ENCODE results near the gene ANKRD22. TPM values are rescaled to one million over a fixed set of nuclear protein-coding genes. Genes with fewer than 3 reads are reported as not detected.

The ANKRD22 gene
- total RNA-seq, 1 donor from 2014 or later = not detected

DNA sequence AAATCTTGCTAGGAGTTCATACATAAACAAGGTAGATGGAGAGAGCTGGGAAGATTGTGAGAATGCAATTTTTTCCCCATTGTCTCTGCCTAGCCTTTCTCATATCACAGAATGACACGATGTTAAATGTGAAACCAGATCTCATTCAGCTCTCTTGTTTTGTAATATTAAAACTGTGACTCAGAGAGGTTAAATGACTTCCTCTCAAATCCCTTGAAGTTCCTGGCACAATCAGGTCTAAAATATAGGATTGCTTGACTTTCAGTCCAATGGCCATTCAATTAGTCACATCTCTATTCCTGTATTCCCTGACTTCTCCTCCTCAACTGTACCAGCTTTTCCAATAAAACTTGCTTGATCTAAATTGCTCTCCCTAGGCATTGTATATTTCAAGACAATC is 3.1 kb downstream of the ANKRD22 start:
- Mint-ChIP-seq H3K4me3 (ENCODE audit: unreplicated experiment) (no peak overlapping the region), H3K27me3 (ENCODE audit: unreplicated experiment) (no peaks in the 10 kb centered on the region), H3K9me3 (ENCODE audit: unreplicated experiment) (no peaks in the 10 kb centered on the region), H3K4me1 (ENCODE audit: low read depth, unreplicated experiment) (no peaks in the 10 kb centered on the region), H3K27ac (ENCODE audit: unreplicated experiment) (no peak overlapping the region), H3K36me3 (ENCODE audit: unreplicated experiment) (no peaks in the 10 kb centered on the region)
- TF ChIP-seq, protein P1, sequence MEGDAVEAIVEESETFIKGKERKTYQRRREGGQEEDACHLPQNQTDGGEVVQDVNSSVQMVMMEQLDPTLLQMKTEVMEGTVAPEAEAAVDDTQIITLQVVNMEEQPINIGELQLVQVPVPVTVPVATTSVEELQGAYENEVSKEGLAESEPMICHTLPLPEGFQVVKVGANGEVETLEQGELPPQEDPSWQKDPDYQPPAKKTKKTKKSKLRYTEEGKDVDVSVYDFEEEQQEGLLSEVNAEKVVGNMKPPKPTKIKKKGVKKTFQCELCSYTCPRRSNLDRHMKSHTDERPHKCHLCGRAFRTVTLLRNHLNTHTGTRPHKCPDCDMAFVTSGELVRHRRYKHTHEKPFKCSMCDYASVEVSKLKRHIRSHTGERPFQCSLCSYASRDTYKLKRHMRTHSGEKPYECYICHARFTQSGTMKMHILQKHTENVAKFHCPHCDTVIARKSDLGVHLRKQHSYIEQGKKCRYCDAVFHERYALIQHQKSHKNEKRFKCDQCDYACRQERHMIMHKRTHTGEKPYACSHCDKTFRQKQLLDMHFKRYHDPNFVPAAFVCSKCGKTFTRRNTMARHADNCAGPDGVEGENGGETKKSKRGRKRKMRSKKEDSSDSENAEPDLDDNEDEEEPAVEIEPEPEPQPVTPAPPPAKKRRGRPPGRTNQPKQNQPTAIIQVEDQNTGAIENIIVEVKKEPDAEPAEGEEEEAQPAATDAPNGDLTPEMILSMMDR (IDR thresholded peaks at IDR 0.05; ENCODE audit: partially characterized antibody, unreplicated experiment) = no peak
- DNase-seq = no peak

GRCh38 chr10:88843171-88843570 is 8.5 kb downstream of the ANKRD22 start:
- no peaks in the 10 kb centered on the region for H3K9me3 Mint-ChIP-seq (ENCODE audit: unreplicated experiment)
- H3K27me3 Mint-ChIP-seq (ENCODE audit: unreplicated experiment) = no peaks in the 10 kb centered on the region
- no peak overlapping the region for H3K4me3 Mint-ChIP-seq (ENCODE audit: unreplicated experiment)
- no peaks in the 10 kb centered on the region for H3K4me1 Mint-ChIP-seq (ENCODE audit: low read depth, unreplicated experiment)
- no peak overlapping the region for H3K27ac Mint-ChIP-seq (ENCODE audit: unreplicated experiment)
- DNase-seq = no peak
- TF ChIP-seq, protein P1 (IDR thresholded peaks at IDR 0.05; ENCODE audit: partially characterized antibody, unreplicated experiment) = no peak
- no peaks in the 10 kb centered on the region for H3K36me3 Mint-ChIP-seq (ENCODE audit: unreplicated experiment)

DNA sequence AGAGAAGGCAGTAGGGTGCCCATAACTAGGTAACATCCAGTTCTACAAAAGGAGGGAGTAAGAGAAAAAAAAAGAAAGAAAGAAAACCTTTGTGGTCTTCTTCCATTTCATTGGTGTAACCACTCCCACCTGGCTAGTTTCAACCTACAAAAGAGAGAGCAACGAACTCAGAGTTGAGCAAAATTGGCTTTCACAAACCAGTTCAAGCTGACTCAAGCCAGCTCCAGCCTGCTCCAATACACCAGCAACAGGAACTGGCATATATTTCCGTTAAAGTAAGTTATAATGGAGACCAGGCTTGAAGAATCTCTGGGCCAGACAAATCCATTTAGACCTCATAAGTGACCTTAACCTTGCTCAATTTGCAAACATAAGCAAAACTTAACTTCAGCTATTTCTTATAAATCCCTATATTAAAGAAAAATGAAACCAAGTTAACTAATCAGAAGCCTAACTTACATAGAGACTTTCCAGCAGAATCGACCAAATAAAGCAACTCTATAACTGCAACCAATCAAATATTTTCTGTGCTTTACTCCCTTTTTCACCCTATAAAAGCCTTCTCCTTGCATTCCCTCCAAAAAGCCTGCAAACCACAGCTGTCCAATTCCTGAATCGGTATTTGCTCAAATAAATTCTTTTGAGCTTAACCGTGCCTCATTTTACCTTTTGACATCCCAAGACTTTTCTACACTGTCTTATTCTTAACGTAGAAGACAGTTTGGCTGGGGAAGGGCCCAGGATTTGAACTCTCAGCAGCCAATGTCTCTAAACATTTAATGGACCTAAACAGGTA is 10.1 kb downstream of the ANKRD22 start:
- Mint-ChIP-seq H3K4me3 (ENCODE audit: unreplicated experiment) (no peak overlapping the region), H3K27ac (ENCODE audit: unreplicated experiment) (no peak overlapping the region), H3K4me1 (ENCODE audit: low read depth, unreplicated experiment) (no peaks in the 10 kb centered on the region), H3K9me3 (ENCODE audit: unreplicated experiment) (no peaks in the 10 kb centered on the region), H3K36me3 (ENCODE audit: unreplicated experiment) (no peaks in the 10 kb centered on the region), H3K27me3 (ENCODE audit: unreplicated experiment) (no peaks in the 10 kb centered on the region)
- no peak for DNase-seq
- TF ChIP-seq, protein P1 (IDR thresholded peaks at IDR 0.05; ENCODE audit: partially characterized antibody, unreplicated experiment) = no peak

- H3K27me3 Mint-ChIP-seq (ENCODE audit: unreplicated experiment) = no peaks in the 10 kb centered on the region
- no peaks in the 10 kb centered on the region for H3K9me3 Mint-ChIP-seq (ENCODE audit: unreplicated experiment)
- H3K4me3 Mint-ChIP-seq (ENCODE audit: unreplicated experiment) = no peak overlapping the region
- TF ChIP-seq, protein P1 (IDR thresholded peaks at IDR 0.05; ENCODE audit: partially characterized antibody, unreplicated experiment) = no peak
- H3K27ac Mint-ChIP-seq (ENCODE audit: unreplicated experiment) = no peak overlapping the region
- DNase-seq = no peak
- no peaks in the 10 kb centered on the region for H3K36me3 Mint-ChIP-seq (ENCODE audit: unreplicated experiment)
- no peaks in the 10 kb centered on the region for H3K4me1 Mint-ChIP-seq (ENCODE audit: low read depth, unreplicated experiment)
These were observed 10.8 kb downstream of the ANKRD22 start for GRCh38 chr10:88840881-88841280.

DNA sequence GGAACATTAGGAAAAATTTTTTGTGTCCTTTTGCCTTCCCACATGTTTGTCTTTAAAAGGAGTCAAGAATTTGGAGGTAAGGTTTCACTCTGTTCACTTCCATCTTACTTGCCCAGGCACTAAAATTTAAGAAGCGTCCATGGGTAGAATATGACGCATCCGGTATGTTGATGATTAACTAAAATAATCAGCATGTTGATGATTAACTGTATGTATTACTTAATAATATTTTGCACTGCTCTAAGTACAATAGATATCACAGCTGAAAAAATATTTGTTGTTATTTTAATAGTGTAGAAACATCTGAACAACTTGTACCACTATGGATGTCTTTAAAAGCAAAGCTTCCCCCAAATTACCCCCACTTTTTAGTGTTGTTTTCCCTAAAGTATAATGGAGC is 11.5 kb downstream of the ANKRD22 start:
- no peaks in the 10 kb centered on the region for H3K4me1 Mint-ChIP-seq (ENCODE audit: low read depth, unreplicated experiment)
- no peaks in the 10 kb centered on the region for H3K9me3 Mint-ChIP-seq (ENCODE audit: unreplicated experiment)
- no peak overlapping the region for H3K27ac Mint-ChIP-seq (ENCODE audit: unreplicated experiment)
- no peaks in the 10 kb centered on the region for H3K27me3 Mint-ChIP-seq (ENCODE audit: unreplicated experiment)
- no peaks in the 10 kb centered on the region for H3K36me3 Mint-ChIP-seq (ENCODE audit: unreplicated experiment)
- no peak overlapping the region for H3K4me3 Mint-ChIP-seq (ENCODE audit: unreplicated experiment)
- TF ChIP-seq, protein P1 (IDR thresholded peaks at IDR 0.05; ENCODE audit: partially characterized antibody, unreplicated experiment) = no peak
- no peak for DNase-seq

Measured in glutamatergic neuron (in vitro differentiated cells).